Naive thymus-derived CD8-positive, alpha-beta T cell (primary cell): ENCODE measurements around the gene PRPF39. TPM values are rescaled to one million over a fixed set of nuclear protein-coding genes. Genes with fewer than 3 reads are reported as not detected.

Source experiments
- ATAC-seq, 2 donors: fragments of 150-1000 bp; cut with Tn5 transposase in 1 of 2; sonication (Bioruptor Pico), chemical (Tn5 transposase) in 1 of 2; 1 replicate in 1 of 2; 2 replicates in 1 of 2; pipeline ENCODE4 v1.10.0; 2021; ENCODE audit warnings: mild to moderate bottlenecking in 2 of 2, moderate library complexity in 2 of 2
- POLR2A ChIA-PET: fragments of 350-600 bp; sonication (Branson Sonifier 250); formaldehyde crosslinking; loops from one replicate; lab custom pipeline; 2021; ENCODE audit warnings: antibody characterized with exemption; lab: Charles Lee
- DNase-seq, 10 donors: peaks; one replicate each; pipeline versions ENCODE4 v3.0.0 to v3.0.0-alpha.2; 2020 to 2022
- H3K27ac Mint-ChIP-seq, 10 donors: one replicate each; pipeline ENCODE4 v1.8.0; 2020 to 2022; ENCODE audit warnings: mild to moderate bottlenecking in 10 of 10, mixed read lengths in 10 of 10, moderate library complexity in 4 of 10, inconsistent platforms in 1 of 10
- H3K27me3 Mint-ChIP-seq, 5 donors: one replicate each; pipeline ENCODE4 v1.8.0; 2021 to 2022; ENCODE audit warnings: mixed read lengths in 5 of 5
- H3K36me3 Mint-ChIP-seq, 3 donors: one replicate each; pipeline ENCODE4 v1.8.0; 2020 to 2022; ENCODE audit warnings: mixed read lengths in 3 of 3, mild to moderate bottlenecking in 2 of 3, inconsistent platforms in 1 of 3
- H3K4me1 Mint-ChIP-seq, 4 donors: one replicate each; pipeline ENCODE4 v1.8.0; 2021 to 2022; ENCODE audit warnings: mixed read lengths in 4 of 4
- H3K4me3 Mint-ChIP-seq, 10 donors: one replicate each; pipeline ENCODE4 v1.8.0; 2020 to 2022; ENCODE audit warnings: mild to moderate bottlenecking in 10 of 10, mixed read lengths in 10 of 10, moderate library complexity in 6 of 10, inconsistent platforms in 1 of 10
- H3K9me3 Mint-ChIP-seq, 9 donors: one replicate each; pipeline ENCODE4 v1.8.0; 2020 to 2022; ENCODE audit warnings: mixed read lengths in 9 of 9, mild to moderate bottlenecking in 3 of 9, inconsistent platforms in 1 of 9, moderate library complexity in 1 of 9
- polyA plus RNA-seq, 3 donors: library from polyadenylated mRNA; unstranded; fragments of 300-500 nt; fragmentation: Illumina TruSeq; gene quantifications; one replicate each; pipeline ENCODE4 v1.2.3, GENCODE V29; 2021
- total RNA-seq, 8 experiments: library from RNA in 2 of 8; stranded (reverse) in 2 of 8; gene quantifications; one replicate each; pipeline ENCODE4 v1.2.3 and lab custom pipeline; 2021 to 2026

PRPF39 gene
- total and polyA plus RNA-seq, 5 experiments from 2014 or later = 9.8 to 77.9 (median 11.6) TPM

- H3K36me3 Mint-ChIP-seq = peaks cover 2 to 31% (median 7%) of the 10 kb centered on the region in 3 donors
- POLR2A ChIA-PET = no interaction called here
- no peak overlapping the region for H3K4me3 Mint-ChIP-seq
- ATAC-seq (no peak), DNase-seq (no peak)
- H3K27me3 Mint-ChIP-seq = no peaks in the 10 kb centered on the region
- H3K9me3 Mint-ChIP-seq = no peaks in the 10 kb centered on the region
- peaks cover 0 to 4% (median 0%) of the 10 kb centered on the region in 4 donors for H3K4me1 Mint-ChIP-seq
- H3K27ac Mint-ChIP-seq = peak overlapping the region in 1 of 10 donors; percentile 63
Observed at GRCh38 chr14:45149602-45150001, 65.7 kb downstream of the PRPF39 start.

DNA sequence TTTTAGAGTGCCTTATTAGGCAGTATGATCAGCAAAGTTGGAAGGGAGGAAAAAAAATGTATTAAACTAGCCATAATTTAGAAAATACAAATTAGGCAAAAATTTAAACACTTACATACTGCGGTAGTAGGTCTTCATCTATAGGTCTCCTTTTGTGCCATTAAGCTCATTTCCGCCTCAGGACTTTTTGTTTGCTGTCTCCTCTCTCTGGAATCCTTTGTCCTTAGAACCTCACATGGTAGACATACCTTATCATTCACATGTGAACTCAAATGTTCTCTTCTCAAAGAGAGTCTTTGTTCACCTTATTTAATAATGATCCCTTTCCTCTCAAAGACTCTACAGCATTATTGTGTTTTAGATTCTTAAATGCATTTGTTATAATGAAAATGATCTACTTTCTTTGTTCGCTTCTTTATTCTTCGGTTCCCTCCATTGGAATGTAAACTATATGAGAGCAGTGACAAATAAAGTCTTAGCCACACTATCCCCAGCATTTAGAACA, 66.5 kb downstream of the PRPF39 start:
- no peak overlapping the region for H3K27ac Mint-ChIP-seq
- DNase-seq (no peak), ATAC-seq (no peak)
- no peaks in the 10 kb centered on the region for H3K27me3 Mint-ChIP-seq
- H3K4me1 Mint-ChIP-seq = peaks cover 0 to 4% (median 0%) of the 10 kb centered on the region in 4 donors
- H3K36me3 Mint-ChIP-seq = peaks cover 2 to 29% (median 7%) of the 10 kb centered on the region in 3 donors
- POLR2A ChIA-PET = no interaction called here
- no peaks in the 10 kb centered on the region for H3K9me3 Mint-ChIP-seq
- no peak overlapping the region for H3K4me3 Mint-ChIP-seq

GRCh38 chr14:45156067-45156466, 72.2 kb downstream of the PRPF39 start:
- Mint-ChIP-seq H3K9me3 (no peaks in the 10 kb centered on the region), H3K27ac (peak overlapping the region in 1 of 10 donors; percentile 11)
- ATAC-seq = no peak

More at GRCh38 chr14:45156067-45156466, 72.2 kb downstream of the PRPF39 start:
- H3K36me3 Mint-ChIP-seq = peaks cover 2 to 16% (median 4%) of the 10 kb centered on the region in 3 donors
- DNase-seq = no peak
- no peaks in the 10 kb centered on the region for H3K4me1 Mint-ChIP-seq
- no peak overlapping the region for H3K4me3 Mint-ChIP-seq
- no peaks in the 10 kb centered on the region for H3K27me3 Mint-ChIP-seq
- POLR2A ChIA-PET = interaction anchor here (0.6 kb wide), 1 partner anchor 76 kb away, joined by 4 read pairs; no protein-coding TSS in a partner anchor

Other genes with a start within 250 kb of the PRPF39 start
- 10 to 100 TPM; 39.5 to 39.7 TPM for gene KLHL28, start 122.2 kb upstream of the PRPF39 start, total RNA-seq
- gene KLHL28, start 122.2 kb upstream of the PRPF39 start, polyA plus RNA-seq = 10 to 100 TPM; 41.2 to 53.9 (median 41.9) TPM
- 10 to 100 TPM; 14.8 to 18.3 TPM for gene TOGARAM1, start 121.9 kb upstream of the PRPF39 start, total RNA-seq
- gene TOGARAM1, start 121.9 kb upstream of the PRPF39 start, polyA plus RNA-seq = 10 to 100 TPM in 1 of 3 donors, 1 to 10 TPM in 2; 7.6 to 13.3 (median 10.0) TPM
- gene FKBP3, start 50.4 kb downstream of the PRPF39 start, total RNA-seq = 10 to 100 TPM; 64.1 to 70.4 TPM
- 10 to 100 TPM; 60.9 to 83.2 (median 81.6) TPM for gene FKBP3, start 50.4 kb downstream of the PRPF39 start, polyA plus RNA-seq
- gene FANCM, start 51.8 kb downstream of the PRPF39 start, total RNA-seq = 10 to 100 TPM in 1 of 2 experiments, 1 to 10 TPM in 1; 9.3 to 11.2 TPM
- gene FANCM, start 51.8 kb downstream of the PRPF39 start, polyA plus RNA-seq = 1 to 10 TPM; 4.4 to 6.4 (median 6.0) TPM
- 10 to 100 TPM; 17.6 to 20.9 TPM for gene MIS18BP1, start 169.1 kb downstream of the PRPF39 start, total RNA-seq
- 10 to 100 TPM; 16.2 to 18.4 (median 18.0) TPM for gene MIS18BP1, start 169.1 kb downstream of the PRPF39 start, polyA plus RNA-seq